GM21423 (cell line): ENCODE measurements around the gene TLX1.
"Not testable (repeated sequence)": the region's sequence is repeated elsewhere in the genome, so short reads cannot be mapped to it uniquely, and the experiment has no call there.

Experiments used
- ATAC-seq: cut with Tn5 transposase; IDR thresholded peaks from one replicate; pipeline ENCODE4 v1.9.1; 2021; ENCODE audit warnings: mild to moderate bottlenecking, moderate library complexity; ENCODE audit not compliant: unreplicated experiment

The TLX1 gene

DNA sequence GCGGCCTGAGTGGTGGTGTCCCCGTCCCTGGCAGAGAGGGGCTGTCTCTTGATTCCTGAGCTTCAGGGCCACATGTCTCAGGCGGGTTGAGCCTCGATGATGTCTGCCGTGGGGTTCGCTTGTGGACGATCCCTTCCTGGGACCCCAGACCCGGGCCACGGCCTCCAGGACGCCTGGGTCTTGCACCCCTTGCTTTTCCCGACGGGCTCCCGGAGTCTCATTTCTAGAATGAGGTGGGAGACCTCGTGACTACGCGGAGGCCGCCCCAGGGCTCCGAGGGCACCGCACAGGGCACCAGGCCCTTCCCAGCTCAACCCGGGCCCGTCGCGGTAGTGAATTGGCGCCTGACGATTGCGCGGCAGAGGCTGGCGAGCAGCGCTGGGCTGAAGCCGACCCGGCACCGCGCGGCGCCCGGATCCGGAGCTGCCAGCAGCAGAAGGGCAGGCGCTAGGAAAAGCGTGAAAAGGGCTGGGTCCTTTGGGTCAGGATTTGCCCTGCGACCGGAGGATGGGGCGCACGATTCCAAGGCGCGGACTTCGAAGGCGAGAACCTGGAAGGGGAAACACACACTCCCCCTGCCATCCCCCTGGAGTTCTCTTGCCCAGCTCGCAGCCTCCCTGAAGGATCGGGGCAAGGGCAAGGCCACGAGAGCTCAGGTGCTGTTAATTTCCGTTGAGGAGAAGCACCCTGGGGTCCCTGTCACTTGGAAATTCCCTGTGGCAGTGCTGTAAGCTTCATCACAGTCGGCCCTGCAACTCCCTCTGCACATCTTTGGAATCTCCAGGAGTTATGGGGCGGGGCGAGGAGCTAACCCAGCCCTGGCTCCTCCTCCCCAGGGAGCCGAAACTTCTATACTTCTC lies 15.5 kb downstream of the TLX1 start:
- ATAC-seq: no peak

DNA sequence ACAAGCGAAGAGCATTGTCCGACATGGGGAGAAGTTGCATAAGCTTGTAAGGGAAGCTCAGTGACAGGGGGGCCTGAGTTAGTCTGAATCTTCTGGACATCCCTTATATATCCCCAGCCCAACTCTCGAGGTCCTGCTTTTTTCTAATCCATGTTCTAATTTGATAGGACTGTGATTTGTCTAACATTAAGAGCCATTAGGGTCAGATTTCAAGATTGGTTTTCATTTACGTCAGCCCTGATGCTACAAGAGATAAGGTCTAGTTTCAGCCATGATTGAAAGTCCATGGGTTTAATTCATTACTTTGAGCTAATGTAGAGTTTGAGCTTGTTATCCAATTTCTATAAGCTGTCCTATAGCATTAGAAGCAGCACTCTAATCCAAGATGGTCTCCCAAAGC lies 20.3 kb downstream of the TLX1 start:
- ATAC-seq: no peak

DNA sequence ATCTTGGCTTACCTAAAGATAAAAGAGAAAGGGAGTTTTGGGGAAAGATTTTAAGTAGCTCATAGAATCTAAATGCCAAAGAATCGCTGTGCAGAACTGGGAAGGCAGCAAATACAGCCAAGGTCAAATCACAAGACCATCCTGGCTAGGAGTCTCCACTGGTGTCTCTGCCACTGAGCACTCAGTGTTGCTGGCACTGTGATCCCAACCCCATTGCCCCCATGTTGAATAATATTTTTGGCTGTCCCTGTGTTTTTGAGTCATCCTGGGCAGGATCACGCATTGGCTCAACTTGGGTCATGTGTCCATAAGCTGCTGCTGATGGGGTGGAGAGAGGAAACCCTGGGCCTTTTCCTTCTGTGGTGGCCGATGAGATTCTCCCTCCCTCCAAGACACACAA lies 21.2 kb downstream of the TLX1 start:
- ATAC-seq: no peak

DNA sequence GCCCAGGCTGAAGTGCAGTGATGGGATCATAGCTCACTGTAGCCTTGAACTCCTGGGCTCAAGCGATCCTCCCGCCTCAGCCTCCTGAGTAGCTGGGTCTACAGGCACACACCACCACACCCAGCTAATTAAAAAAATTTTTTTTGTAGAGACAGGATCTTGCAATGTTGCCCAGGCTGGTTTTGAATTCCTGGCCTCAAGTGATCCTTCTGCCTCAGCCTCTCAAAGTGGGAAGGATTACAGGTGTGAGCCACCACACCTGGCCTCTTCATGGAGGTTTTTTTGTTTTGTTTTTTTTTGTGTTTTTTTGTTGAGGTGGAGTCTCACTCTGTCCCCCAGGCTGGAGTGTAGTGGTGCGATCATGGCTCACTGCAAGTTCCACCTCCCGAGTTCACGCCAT lies 23.4 kb downstream of the TLX1 start:
- not testable (repeated sequence) for ATAC-seq

DNA sequence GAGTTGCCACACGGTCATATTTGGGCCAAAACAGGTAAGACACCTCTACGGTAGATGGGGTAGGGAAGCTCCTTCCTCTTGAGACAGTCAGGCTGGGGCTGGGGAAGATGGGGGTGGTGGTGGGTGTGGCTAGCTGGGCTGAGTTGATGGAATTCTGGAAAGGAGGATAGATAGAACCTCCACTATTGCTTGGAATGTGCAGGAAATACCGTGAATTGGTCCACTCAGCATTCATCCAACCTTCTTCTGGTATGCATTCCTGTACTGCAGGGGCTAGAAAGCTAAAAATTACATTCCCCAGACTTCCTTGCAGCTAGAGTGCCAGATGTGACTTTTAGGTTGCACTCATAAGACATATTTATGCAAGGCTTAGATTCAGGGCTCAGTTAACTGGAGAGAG lies 24.8 kb downstream of the TLX1 start:
- ATAC-seq: no peak

DNA sequence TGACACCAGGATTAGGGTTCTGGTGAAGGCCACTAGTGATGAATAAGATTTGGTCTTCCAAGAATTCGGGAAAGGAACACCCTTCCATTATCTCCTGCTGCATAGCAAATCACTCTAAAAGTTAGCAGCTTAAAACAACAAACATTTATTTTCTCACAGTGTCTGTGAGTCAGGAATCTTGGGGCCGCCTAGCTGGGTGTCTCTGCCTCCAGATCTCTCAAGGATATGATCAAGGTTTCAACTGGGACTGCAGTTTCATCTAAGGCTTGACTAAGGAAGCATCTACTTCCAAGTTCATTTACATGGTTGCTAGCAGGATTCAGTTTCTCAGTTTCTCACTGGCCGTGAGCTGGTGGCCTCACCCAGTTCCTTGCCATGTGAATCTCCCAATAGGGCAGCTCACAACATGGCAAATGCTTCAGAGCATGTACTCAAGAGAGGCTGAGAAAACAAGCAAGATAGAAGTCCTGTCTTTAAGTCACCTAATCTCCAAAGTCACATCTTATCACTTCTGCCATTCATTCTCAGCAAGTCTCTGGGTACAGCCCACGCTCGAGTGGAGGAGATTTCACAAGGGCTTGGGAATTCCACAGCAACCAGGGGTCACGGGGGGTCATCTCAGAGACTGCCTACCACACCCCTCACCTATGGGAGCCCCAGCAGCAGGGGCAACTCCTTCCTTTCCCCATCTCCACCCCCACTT lies 26.8 kb downstream of the TLX1 start:
- no peak for ATAC-seq

DNA sequence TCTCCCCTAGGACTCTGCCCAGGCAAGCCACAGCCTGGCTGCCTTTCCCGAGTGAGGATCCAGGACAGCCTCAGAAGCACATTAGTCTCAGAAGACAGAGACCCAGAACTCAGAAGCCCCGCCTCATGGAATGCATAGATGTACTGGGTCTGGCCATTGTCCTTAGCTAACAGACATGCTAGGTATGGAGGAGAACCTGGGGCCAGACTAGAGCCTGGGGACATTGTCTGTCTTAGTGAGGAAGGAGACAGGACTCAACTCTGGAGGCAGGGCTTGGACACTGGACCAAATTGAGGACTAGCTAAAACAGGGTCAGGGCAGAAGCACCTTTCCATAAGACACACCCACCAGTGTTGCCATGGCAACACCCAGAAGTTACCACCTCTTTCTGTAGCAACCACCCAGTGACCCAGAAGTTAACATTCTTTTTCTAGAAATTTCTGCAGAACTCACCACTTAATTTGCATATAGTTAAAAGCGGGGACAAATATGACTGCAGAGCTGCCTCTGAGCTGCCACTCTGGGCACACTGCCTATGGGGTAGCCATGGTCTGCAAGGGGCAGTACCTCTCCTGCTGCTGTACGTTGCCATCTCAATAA lies 27.5 kb downstream of the TLX1 start:
- ATAC-seq: no peak

DNA sequence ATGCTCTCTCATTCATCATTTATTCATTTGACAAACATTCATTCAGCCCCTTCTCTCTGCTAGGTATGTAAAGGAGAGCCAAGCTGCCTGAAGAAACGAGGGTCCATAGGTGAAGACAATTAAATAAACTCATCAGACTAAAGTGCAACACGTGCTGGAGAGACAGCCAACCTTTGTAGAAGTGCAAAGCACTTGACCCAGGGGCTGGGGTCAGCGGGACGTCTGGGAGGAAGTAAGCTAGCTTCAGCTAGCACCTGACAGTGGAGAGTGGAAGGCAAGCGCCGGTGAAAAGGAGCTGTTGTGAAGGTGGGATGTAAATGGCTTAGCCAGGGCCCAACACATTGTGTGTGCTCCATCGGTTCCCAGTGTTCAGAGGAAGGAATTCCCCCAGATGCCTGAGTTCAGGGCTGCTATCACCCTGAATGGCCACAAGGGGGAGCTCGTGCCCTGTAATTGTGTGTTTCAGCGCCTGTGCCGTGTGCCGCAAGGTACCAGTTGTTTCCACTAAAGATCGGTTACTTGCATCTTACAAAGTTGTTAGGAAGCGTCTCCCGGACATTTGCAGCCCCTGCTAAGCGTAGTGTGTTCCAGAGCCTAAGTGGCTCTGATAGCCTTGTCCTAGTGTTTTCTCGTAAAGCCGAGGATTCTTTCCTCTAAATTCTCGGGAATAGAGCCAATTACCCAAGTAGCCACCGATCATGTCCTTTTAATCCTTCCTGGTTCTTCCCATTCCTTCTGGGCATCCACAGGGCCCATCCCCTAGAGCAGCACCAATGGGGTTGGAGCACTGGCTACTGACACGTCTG lies 30.6 kb downstream of the TLX1 start:
- no peak for ATAC-seq

DNA sequence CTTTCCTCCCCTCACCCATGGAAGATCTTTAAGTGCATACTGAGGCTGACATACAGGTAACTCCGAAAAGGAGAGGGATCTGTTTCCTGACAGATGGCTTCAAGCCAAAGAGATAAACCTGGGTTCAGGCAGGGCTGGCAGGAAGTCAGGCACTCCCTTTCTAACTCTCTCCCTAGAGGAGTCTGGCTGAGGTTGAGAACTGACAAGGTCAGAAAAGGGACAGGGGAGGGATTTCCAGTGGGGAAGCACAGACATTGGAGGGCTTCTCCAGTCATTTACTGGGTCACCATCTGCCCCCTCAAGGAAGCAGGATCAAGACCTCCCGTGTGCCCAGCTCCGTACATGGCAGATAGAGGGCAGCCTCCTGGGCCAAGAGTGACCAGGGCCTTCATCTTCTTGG lies 31.6 kb downstream of the TLX1 start:
- no peak for ATAC-seq

DNA sequence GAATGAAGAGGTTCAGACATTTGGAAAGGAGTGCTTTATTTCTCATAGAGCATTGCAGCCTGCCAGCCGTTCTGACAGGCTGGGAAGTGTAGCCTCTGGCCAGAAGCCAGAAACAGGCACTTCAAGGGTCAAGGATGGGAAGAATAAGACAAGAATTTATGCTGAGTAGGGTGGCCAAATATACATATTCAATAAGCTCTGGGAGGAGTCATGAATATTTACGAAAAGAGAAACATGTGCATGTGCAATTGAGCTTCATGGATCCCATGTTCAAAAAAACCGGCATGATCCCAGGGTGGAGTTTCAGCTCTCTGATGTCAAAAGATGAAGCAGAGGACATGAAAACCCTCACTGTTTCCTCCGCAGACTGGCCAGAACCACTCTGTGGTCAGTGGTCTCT lies 32.9 kb downstream of the TLX1 start:
- no peak for ATAC-seq

DNA sequence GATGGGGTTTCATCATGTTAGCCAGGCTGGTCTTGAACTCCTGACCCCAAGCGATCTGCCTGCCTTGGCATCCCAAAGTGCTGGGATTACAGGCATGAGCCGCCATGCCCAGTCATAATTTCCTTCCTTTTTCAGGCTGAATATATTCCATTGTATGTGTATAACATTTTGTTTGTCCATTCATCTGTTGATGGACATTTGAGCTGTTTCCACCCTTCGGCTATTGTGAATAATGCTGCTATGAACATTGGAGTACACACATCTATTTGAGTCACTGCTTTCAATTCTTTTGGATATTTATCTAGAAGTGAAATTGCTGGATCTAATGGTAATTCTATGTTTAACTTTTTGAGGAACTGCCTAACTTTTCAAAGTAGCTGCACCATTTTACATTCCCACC lies 34.6 kb downstream of the TLX1 start:
- ATAC-seq: no peak

DNA sequence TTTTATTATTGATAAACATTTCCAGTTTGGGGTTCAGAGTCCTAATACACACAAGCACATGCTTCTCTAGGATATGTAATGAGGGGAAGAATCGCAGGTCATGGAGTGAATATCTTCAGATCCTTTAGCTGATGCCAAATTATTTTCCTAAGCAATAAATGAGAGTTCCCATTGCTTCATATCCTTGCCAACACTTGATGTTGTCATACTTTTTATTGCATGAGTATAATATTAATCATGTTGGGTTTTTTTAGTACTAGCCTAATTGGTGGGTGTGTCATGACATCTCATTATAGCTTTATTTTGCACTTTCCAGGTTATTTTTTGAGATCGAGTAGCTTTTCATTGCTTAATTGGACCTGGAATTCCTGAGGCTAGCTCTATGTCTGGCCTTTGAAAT lies 35.3 kb downstream of the TLX1 start:
- no peak for ATAC-seq

DNA sequence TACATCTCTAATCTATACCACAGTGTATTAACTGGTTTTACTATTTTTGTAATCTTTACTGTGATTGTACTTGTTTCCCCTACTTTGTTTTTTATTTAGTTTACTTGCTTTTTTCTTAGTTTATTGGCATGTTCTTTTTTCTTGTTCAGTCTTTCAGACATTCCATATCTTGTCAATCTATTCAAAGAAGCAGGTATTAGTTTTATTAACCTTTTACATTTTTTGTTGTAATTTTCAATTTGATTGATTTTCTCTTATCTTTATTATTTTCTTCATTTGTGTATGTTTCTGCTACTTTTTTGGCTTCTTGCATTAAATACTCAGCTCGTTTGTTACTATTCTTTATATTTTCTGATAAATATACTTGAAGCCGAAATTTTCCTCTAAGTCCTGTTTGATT lies 41.6 kb downstream of the TLX1 start:
- ATAC-seq: no peak

DNA sequence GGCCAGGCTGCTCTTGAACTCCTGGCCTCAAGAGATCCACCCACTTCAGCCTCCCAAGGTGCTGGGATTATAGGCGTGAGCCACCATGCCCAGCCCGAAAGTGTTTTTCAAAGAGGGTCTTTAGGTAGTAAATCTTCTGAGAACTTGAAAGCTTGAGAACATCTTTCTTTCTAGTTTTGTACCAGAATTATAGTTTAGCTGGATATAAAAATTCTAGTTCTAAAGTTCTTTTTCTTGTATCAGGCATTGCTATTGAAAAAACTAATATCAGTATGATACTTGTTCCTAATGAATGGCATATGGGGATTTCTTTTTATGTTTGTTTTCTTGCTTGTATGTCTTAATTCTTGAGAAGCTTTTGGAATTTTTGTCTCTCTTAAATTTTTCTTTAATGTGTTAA lies 43.2 kb downstream of the TLX1 start:
- no peak for ATAC-seq

DNA sequence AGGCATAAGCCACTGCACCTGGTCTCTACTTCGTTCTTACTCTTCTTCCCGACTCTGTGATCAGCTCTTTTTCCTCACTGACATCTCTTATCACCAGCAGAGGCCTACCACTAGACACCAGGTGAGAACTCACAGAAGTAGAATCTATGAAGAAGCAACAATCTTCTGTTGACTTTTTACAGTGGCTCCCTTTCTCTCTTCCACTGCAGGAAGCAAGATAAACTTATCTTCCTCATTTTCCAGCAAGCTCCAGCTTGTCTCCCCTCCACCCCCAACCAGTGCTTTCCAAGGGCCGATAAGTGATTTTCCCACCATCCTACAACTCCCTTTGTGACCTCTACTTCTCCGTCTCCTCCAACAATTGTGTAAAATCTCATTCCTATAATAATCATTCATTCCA lies 45.5 kb downstream of the TLX1 start:
- no peak for ATAC-seq

DNA sequence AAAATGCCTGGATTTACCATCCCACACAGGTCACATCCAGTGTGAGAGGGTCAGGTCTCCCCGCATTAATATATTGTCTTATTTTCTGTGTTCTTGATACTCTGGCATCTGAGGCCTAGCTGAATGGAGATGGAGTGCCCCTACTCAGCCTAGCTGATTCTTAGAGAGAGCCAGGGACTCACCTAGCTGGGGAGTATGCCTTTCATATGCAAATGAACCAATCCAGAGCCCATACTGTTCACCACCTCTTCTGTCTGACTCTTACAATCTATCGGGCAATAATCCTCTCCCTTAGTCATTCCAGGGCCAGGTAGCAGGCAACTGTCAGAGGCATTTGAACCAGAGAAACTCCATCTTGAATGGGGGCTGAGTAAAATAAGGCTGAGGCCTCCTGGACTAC lies 51.8 kb downstream of the TLX1 start:
- ATAC-seq: no peak

DNA sequence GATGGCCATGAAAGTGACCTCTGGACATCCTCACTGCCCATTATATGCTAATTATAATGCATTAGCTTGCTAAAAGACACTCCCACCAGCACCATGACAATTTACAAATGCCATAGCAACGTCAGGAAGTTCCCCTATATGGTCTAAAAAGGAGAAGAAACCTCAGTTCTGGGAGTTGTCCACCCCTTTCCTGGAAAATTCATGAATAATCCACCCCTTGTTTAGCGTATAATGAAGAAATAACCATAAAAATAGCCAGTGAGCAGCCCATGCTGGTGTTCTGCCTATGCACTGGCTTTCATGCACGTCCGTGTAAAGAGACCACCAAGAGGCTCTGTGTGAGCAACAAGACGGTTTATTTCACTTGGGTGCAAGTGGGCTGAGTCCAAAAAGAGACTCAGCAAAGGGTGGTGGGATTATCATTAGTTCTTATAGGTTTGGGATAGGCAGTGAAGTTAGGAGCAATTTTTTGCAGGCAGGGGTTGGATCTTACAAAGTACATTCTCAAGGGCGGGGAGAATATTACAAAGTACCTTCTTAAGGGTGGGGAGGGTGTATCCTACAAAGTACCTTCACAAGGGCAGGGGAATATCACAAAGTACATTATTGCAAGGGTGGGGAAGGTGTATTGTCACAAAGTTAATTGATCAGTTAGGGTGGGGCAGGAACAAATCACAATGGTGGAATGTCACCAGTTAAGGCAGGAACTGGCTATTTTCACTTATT lies 52.5 kb downstream of the TLX1 start:
- no peak for ATAC-seq
